GM13976 (cell line): Measurements from ENCODE around the gene CTAGE4.
"Not testable (repeated sequence)": the region's sequence is repeated elsewhere in the genome, so short reads cannot be mapped to it uniquely, and the experiment has no call there.

Experiments used
- DNase-seq: peaks from one replicate; pipeline ENCODE4 v3.0.0; 2012; ENCODE audit warnings: low spot score
- CTCF ChIP-seq: IDR thresholded peaks from 2 replicates; pipeline ENCODE4 v1.5.1; 2012; ENCODE audit warnings: borderline replicate concordance, mild to moderate bottlenecking; ENCODE audit not compliant: insufficient read depth; ENCODE audit errors: extremely low read depth, missing control alignments, control extremely low read depth
- in situ Hi-C: fragments of 300-500 bp; cut with MboI; formaldehyde crosslinking; loops from one replicate; pipeline ENCODE4 v1.12.0; 2022; ENCODE audit warnings: low sequenced_read_pairs, mixed read lengths, inconsistent platforms; ENCODE audit not compliant: unreplicated experiment

Gene CTAGE4

DNA sequence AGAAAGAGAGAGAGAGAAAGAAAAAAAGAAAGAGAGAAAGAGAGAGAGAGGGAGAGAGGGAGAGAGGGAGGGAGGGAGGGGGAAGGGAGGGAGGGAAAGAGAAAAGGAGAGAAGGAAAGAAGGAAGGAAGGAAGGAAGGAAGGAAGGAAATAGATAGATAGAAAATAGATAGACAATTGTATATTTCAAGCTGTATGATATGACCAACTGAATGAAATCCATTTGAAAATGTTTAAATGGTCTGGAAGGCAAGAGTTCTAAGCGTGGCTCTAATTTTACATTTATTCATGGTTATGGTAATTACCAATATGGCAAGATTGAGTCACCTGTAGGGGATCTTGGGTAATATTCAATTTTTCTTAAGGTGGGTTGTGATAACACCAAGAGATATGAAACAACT is 24.4 kb upstream of the CTAGE4 start:
- in situ Hi-C loops: no loop called here
- TF ChIP-seq CTCF: no peak
- no peak for DNase-seq

GRCh38 chr7:144164784-144165183 is 18.5 kb upstream of the CTAGE4 start:
- TF ChIP-seq CTCF: no peak
- no peak for DNase-seq
- in situ Hi-C loops: no loop called here

DNA sequence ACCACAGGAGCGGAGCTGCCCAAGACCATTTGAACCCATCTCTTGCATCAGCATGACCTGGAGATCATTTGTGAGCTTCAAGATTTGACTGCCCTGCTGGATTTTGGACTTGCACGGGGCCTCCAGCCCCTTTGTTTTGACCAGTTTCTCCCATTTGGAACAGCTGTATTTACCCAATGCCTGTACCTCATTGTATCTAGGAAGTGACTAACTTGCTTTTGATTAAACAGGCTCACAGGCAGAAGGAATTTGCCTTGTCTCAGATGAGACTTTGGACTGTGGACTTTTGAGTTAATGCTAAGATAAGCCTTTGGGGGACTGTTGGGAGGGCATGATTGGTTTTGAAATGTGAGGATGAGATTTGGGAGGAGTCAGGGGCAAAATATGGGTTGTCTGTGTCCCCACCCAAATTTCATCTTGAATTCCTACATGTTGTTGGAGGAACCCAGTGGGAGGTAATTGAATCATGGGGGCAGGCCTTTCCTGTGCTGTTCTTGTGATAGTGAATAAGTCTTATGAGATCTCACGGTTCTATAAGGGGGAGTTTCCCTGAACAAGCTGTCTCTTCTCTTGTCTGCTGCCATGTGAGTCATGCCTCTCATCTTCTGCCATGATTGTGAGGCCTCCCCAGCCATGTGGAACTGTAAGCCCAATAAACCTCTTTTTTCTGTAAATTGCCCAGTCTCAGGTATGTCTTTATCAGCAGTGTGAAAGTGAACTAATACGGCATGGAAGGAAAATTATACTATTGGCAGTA is 11.5 kb upstream of the CTAGE4 start:
- DNase-seq, in situ Hi-C loops: not testable (repeated sequence)

- in situ Hi-C loops: no loop called here
- no peak for TF ChIP-seq CTCF
- no peak for DNase-seq
Observed at GRCh38 chr7:144174613-144175012, 8.7 kb upstream of the CTAGE4 start.

DNA sequence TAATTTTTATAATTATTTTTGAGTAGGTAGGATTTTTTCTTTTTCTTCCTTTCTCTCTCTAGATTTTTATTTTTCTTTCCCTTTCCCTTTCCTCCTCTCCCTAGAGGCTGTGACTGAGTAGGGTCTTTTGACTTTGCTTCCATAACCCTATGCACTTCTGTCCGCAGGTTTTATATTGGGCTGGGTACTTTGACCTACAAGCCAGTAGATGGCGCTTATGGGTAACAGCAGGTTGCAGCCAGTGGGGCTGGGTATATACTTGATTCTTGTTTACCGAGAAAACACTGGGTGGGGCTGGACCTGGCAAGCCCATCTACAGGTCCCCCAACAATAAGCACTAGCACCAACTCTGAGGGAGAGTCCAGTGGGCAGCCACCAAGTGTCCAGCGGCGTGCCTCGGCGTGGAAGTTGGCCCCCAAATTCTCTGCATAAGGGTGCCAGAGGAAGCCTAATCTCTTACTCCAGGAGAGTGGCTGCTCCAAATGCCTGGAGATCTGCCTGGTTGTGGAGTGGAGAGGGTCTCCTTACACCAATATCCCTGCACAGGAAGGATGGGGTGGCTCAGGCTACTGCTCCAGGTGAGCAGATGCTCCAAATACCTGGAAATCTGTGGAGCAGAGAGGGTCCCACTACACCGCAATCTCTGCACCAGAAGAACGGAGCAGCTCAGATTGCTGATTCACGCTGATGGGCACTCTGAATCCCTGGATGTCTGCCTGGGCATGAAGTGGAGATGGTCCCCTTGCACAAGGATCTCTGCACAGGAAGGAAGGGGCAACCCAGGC is 4.7 kb upstream of the CTAGE4 start:
- DNase-seq, in situ Hi-C loops: not testable (repeated sequence)
- TF ChIP-seq CTCF: peak; percentile 34

- in situ Hi-C loops, DNase-seq: not testable (repeated sequence)
Observed at GRCh38 chr7:144179165-144179479, 4.1 kb upstream of the CTAGE4 start.

DNA sequence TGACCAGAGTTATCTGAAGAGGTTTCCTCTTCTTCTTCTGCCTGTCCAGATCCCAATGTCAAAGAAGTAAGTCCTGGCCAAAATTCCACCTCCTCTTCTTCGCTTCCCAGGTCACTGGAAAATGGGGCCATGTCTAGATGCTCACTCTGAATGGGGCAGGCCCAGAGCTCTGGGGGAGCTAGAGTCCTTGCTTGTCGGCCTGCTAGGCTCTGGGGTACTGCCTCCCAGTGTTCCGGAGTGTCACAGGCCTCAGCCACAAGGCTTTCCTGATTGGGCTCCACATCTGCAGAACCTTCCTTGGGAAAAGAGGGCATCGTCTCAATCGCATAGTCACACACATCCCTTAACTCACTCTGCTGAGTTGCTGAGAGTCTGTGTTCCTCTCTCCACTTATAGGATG is 4.6 kb downstream of the CTAGE4 start:
- in situ Hi-C loops: not testable (repeated sequence)

DNA sequence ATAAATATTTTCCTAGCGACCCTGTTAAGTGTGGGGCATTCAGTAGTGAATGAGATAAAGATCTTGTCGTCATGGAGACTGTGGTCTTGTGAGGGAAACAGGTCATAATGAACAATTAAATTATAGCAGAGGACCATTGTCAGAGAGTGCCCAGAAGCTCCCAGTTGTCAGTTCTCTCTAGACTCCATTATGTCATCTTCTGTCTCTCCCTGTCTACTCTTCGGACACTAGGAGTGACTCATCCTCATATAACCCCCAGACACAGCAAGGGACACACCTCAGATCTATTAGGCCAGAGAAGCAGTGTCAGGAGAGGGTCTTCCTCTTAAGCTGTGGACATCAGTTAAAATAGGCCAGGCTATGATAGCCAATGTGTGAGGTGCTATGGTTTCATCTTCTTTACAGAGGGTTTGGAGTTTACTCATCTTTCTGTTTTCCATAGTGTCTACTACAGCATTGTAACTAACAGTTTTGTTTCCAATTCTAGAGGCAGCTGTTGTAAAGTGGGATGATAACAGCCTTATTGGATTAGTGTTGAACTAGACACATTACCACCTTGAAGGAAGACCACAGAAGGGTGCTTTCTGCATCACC is 5.4 kb downstream of the CTAGE4 start:
- in situ Hi-C loops, DNase-seq: not testable (repeated sequence)

More for the DNA sequence above, 4.6 kb downstream of the CTAGE4 start:
- not testable (repeated sequence) for DNase-seq

DNA sequence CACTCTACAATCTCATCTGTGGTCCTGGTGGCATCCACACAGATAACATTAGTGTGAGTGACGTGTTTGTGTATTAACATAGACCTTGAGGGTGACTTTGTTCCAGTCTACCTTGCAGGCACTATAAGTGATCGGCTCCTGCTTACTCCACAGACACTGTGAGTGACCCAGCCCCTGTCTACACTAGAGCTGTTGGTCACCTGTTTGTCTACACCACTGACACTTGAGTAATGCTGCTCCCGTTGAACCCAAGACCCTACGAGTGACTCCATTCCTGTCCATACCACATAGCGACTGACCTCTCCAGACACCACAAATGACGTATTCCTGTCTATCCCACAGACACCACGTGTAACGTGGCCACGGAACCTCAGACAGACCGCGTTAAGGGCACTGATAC is 10.5 kb downstream of the CTAGE4 start:
- DNase-seq, in situ Hi-C loops: not testable (repeated sequence)

DNA sequence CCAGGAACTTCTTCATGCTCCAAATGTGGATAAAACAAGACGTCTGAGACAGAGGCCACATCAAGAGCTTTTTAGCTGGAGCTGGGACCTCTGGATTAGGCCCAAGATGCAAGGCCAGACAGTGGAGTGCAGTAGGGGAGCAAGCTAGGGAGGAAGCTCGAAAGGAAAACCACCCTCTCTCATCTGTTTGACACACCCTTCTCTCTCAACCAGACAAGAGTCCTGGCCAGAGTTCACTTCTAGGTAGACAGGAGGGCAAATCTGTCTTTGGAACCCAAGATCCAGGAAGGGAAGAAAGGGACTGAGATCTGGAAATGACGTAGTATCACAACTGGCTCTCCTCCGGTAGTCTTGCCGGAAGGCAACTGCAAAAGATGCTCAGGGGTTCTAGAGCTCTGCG is 11.2 kb downstream of the CTAGE4 start:
- DNase-seq, in situ Hi-C loops: not testable (repeated sequence)

DNA sequence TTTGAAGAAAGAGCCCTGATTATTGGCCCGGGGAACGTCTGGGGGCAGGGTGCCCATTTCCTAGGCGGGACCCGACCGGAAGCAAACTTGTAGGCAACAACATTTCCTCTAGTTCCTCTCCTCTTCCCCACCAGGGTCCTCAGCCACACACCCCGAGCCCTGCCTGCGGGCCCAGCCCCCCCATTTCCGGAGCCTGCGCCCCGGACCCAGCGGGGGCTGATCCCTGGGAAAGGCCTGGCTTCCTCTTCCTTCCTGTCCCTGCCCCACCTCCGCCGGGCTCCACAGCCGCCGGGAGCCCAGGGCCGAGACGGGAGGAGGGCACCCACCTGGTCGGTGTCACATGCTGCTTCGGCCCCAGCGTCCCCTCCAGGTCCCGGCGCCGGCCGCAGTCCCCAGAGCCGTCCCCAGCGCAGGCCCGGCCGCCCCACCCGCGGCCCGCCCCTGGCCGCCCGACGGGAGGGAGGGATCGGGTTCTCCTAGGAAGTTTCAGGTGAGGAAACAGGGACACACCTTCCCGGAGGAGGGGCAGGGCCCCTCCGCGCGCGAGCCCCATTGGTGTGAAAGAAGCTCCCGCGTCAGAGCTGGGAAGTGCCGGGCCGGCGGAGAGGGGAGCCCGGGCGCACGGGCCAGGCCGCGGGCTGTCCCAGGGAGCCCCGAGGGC is 12.1 kb downstream of the CTAGE4 start, which contains the start of gene ARHGEF35:
Gene ARHGEF35, minus strand, starts transcription at position 622 of the 661 bp plus-strand sequence. CDS start 7,450 bp downstream, outside the sequence.
- DNase-seq, in situ Hi-C loops: not testable (repeated sequence)

GRCh38 chr7:144198934-144199333 is 15.7 kb downstream of the CTAGE4 start:
- DNase-seq, in situ Hi-C loops: not testable (repeated sequence)
